GM23338 (cell line): ENCODE data around the gene BMF.

Experiments
- CREB1 ChIP-seq: fragments of 250-450 bp; sonication (Bioruptor Pico); IDR thresholded peaks from 2 replicates; pipeline ENCODE4 v1.5.0; 2020; ENCODE audit warnings: low read depth, mild to moderate bottlenecking, moderate library complexity
- CTCF ChIP-seq, 2 experiments: fragments of 200-600 bp in 1 of 2; sonication (generic) in 1 of 2; conservative IDR thresholded peaks; 2 replicates each; pipeline versions ENCODE4 v1.5.1 to v1.6.1; 2016 to 2017; ENCODE audit warnings: antibody characterized with exemption in 2 of 2, low read depth in 2 of 2, mild to moderate bottlenecking in 2 of 2, moderate library complexity in 1 of 2
- EZH2 ChIP-seq: fragments of 200-600 bp; sonication (generic); IDR thresholded peaks from one replicate; pipeline ENCODE4 v1.8.0; 2017; ENCODE audit warnings: antibody characterized with exemption, mild to moderate bottlenecking, low read depth; ENCODE audit not compliant: unreplicated experiment
- EZH2phosphoT487 ChIP-seq: fragments of 200-600 bp; sonication (generic); IDR thresholded peaks from one replicate; pipeline ENCODE4 v1.8.1; 2018; ENCODE audit warnings: antibody characterized with exemption; ENCODE audit not compliant: unreplicated experiment
- POLR2AphosphoS5 ChIP-seq: IDR thresholded peaks from 2 replicates; pipeline ENCODE4 v1.6.1; 2016; ENCODE audit warnings: antibody characterized with exemption, low read depth
- REST ChIP-seq: IDR thresholded peaks from one replicate; pipeline ENCODE4 v1.6.1; 2018; ENCODE audit warnings: antibody characterized with exemption; ENCODE audit not compliant: unreplicated experiment

GRCh38 chr15:40038275-40038637, 70.4 kb downstream of the BMF start:
- no peak for TF ChIP-seq CTCF (conservative IDR thresholded peaks at IDR 0.05; ENCODE audit: low read depth in 2 of 2)
- TF ChIP-seq EZH2, result no peak
- TF ChIP-seq CREB1, result 0 out of 2 replicates have a peak, but pooled peaks have one; percentile 37
- no peak for TF ChIP-seq POLR2AphosphoS5
- no peak for TF ChIP-seq EZH2phosphoT487
- TF ChIP-seq REST, result no peak
